B cell (primary cell): ENCODE results near the gene RBM11. TPM values are rescaled to one million over a fixed set of nuclear protein-coding genes. Genes with fewer than 3 reads are reported as not detected.

Source experiments
- ATAC-seq: fragments of 200-7000 bp; cut with Tn5 transposase; one replicate; pipeline ENCODE4 v1.10.0; 2021; ENCODE audit warnings: low read depth, mild to moderate bottlenecking, moderate number of reproducible peaks, moderate library complexity
- CTCF ChIA-PET: fragments of 350-600 bp; sonication (Branson Sonifier 250); formaldehyde crosslinking; loops from one replicate; lab custom pipeline; 2021; ENCODE audit warnings: antibody characterized with exemption, inconsistent platforms; lab: Charles Lee
- POLR2A ChIA-PET: fragments of 350-600 bp; sonication (Branson Sonifier 250); formaldehyde crosslinking; loops from one replicate; lab custom pipeline; 2021; ENCODE audit warnings: antibody characterized with exemption; lab: Charles Lee
- DNase-seq: peaks from one replicate; pipeline ENCODE4 v3.0.0; 2013
- H2AFZ ChIP-seq: 2 replicates; pipeline ENCODE4 v1.6.1; 2012; ENCODE audit warnings: mild to moderate bottlenecking, low read depth, low read length; ENCODE audit not compliant: insufficient read depth, poor library complexity, severe bottlenecking
- H3K27ac ChIP-seq, 2 donors: 1 replicate in 1 of 2; 2 replicates in 1 of 2; pipeline ENCODE4 v1.5.1; 2012 to 2013; ENCODE audit warnings: low read length in 2 of 2, mild to moderate bottlenecking in 2 of 2, moderate library complexity in 1 of 2
- H3K27me3 ChIP-seq, 4 experiments: fragments of 200-600 bp in 1 of 4; sonication (generic) in 1 of 4; replicated peaks in 1 of 4; 1 replicate in 2 of 4; 2 replicates in 2 of 4; pipeline versions ENCODE4 v1.6.1 to v1.7.0; 2013 to 2016; ENCODE audit warnings: low read length in 3 of 4, mild to moderate bottlenecking in 2 of 4, mixed read lengths in 1 of 4, moderate library complexity in 1 of 4; ENCODE audit not compliant: insufficient read depth in 4 of 4, control insufficient read depth in 3 of 4; ENCODE audit errors: control extremely low read depth in 1 of 4
- H3K36me3 ChIP-seq, 2 experiments: replicated peaks in 1 of 2; 1 replicate in 1 of 2; 2 replicates in 1 of 2; pipeline versions ENCODE4 v1.6.1 to v1.7.1; 2013; ENCODE audit warnings: low read length in 1 of 2; ENCODE audit not compliant: insufficient read depth in 2 of 2, control insufficient read depth in 1 of 2; ENCODE audit errors: control extremely low read depth in 1 of 2, extremely low read depth in 1 of 2
- H3K4me1 ChIP-seq, 2 donors: fragments of 200-600 bp in 1 of 2; sonication (generic) in 1 of 2; 1 replicate in 1 of 2; 2 replicates in 1 of 2; pipeline versions ENCODE4 v1.5.1 to v1.6.1; 2013 to 2017; ENCODE audit warnings: low read length in 2 of 2; ENCODE audit not compliant: control insufficient read depth in 2 of 2, insufficient read depth in 2 of 2
- H3K4me2 ChIP-seq: replicated peaks from 2 replicates; pipeline ENCODE3; 2012; ENCODE audit warnings: mild to moderate bottlenecking, low read depth, low read length; ENCODE audit not compliant: poor library complexity, severe bottlenecking
- H3K4me3 ChIP-seq, 5 experiments: fragments of 200-600 bp in 1 of 5; sonication (generic) in 1 of 5; 1 replicate in 3 of 5; 2 replicates in 2 of 5; pipeline versions ENCODE4 v1.5.1 to v1.7.0; 2011 to 2016; ENCODE audit warnings: low read length in 4 of 5, mild to moderate bottlenecking in 4 of 5, low read depth in 2 of 5, control low read depth in 1 of 5, moderate library complexity in 1 of 5; ENCODE audit not compliant: insufficient read depth in 1 of 5; ENCODE audit errors: control extremely low read depth in 1 of 5, extremely low read depth in 1 of 5
- H3K79me2 ChIP-seq: fragments of 200-600 bp; sonication (generic); one replicate; pipeline ENCODE4 v1.6.0; 2016; ENCODE audit warnings: low read length; ENCODE audit not compliant: control insufficient read depth, insufficient read depth
- H3K9ac ChIP-seq: fragments of 200-600 bp; sonication (generic); 2 replicates; pipeline ENCODE4 v1.6.1; 2017; ENCODE audit warnings: mild to moderate bottlenecking, low read length, moderate library complexity
- H3K9me3 ChIP-seq, 3 donors: one replicate each; pipeline versions ENCODE4 v1.6.1 to v1.7.1; 2013; ENCODE audit warnings: low read length in 2 of 3; ENCODE audit not compliant: control insufficient read depth in 2 of 3, insufficient read depth in 1 of 3; ENCODE audit errors: control extremely low read depth in 1 of 3
- H4K20me1 ChIP-seq: 2 replicates; pipeline ENCODE4 v1.6.0; 2012; ENCODE audit warnings: mild to moderate bottlenecking, low read length; ENCODE audit not compliant: insufficient read depth, control insufficient read depth, poor library complexity, severe bottlenecking
- H3K27ac Mint-ChIP-seq: one replicate; pipeline ENCODE4 v1.8.0; 2021; ENCODE audit warnings: mixed read lengths
- H3K27me3 Mint-ChIP-seq: one replicate; pipeline ENCODE4 v1.8.0; 2021; ENCODE audit warnings: mixed read lengths
- H3K4me1 Mint-ChIP-seq: one replicate; pipeline ENCODE4 v1.8.0; 2021; ENCODE audit warnings: mixed read lengths
- H3K4me3 Mint-ChIP-seq: one replicate; pipeline ENCODE4 v1.8.0; 2021; ENCODE audit warnings: mixed read lengths
- H3K9me3 Mint-ChIP-seq: one replicate; pipeline ENCODE4 v1.8.0; 2022; ENCODE audit warnings: mixed read lengths; ENCODE audit not compliant: insufficient read depth
- CTCF ChIP-seq: fragments of 200-600 bp; IDR thresholded peaks from one replicate; pipeline ENCODE4 v1.8.0; 2022; ENCODE audit warnings: antibody characterized with exemption, mild to moderate bottlenecking
- EZH2 ChIP-seq: IDR thresholded peaks from 2 replicates; pipeline ENCODE4 v1.6.1; 2012; ENCODE audit warnings: borderline replicate concordance, low read depth, mild to moderate bottlenecking, moderate library complexity, low read length; ENCODE audit not compliant: insufficient read depth, poor library complexity, severe bottlenecking
- WGBS: methylation state at CpG from one replicate; pipeline ENCODE4 v1.1.5; 2013; ENCODE audit warnings: missing lambda C conversion rate; ENCODE audit not compliant: insufficient coverage; 5-methylcytosine and 5-hydroxymethylcytosine counted together
- intact Hi-C: fragments of 100-400 bp; cut with micrococcal nuclease; formaldehyde crosslinking; loops from one replicate; pipeline ENCODE4 v1.10.0; 2022
- polyA plus RNA-seq: library from polyadenylated mRNA; depleted of rRNA; stranded (reverse); fragments of >200 nt; gene quantifications from 2 replicates; pipeline ENCODE4 v1.2.3, GENCODE V29; 2012
- total RNA-seq, 2 donors: library from RNA; stranded (reverse); fragments of 120-200 nt in 1 of 2; gene quantifications; 1 replicate in 1 of 2; 2 replicates in 1 of 2; pipeline versions ENCODE4 v1.2.3 to v1.2.4, GENCODE V29; 2013 to 2022

Gene RBM11
- total and polyA plus RNA-seq, 2 donors (not counting 1 experiment from before 2014, with no cell fraction given): 3.4 to 3.8 TPM

DNA sequence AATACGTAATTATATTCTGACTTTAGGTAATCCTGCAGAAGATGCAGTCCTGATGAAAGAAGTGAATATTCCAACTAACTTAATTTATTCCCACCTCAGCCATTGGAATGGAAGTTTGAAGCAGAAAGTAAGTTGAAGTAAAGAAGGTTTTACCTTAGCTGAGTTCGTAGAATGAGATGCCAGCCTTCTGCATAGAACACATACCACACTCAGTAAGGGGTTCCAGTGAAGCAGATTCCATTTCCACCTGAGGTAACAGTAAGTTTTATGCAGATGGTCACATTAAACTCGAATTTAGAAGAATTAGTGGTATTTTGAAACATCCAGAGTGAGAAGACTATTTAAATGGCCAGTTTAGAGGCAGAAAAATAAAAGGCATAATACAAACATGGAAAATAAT lies 20.2 kb downstream of the RBM11 start:
- Histone ChIP-seq H3K4me2 (no peak overlapping the region), H3K9me3 (no peaks in the 10 kb centered on the region), H2AFZ (no peak overlapping the region), H3K36me3 (no peaks in the 10 kb centered on the region), H3K27me3 (peaks cover 0 to 4% (median 0%) of the 10 kb centered on the region in 4 experiments), H4K20me1 (no peaks in the 10 kb centered on the region), H3K9ac (no peak overlapping the region), H3K4me1 (no peaks in the 10 kb centered on the region), H3K4me3 (no peak overlapping the region), H3K27ac (no peak overlapping the region), H3K79me2 (no peaks in the 10 kb centered on the region)
- no peak overlapping the region for H3K4me3 Mint-ChIP-seq
- WGBS: no CpG with 5 or more reads among the region's 3 CpGs
- peaks cover 9% of the 10 kb centered on the region for H3K27me3 Mint-ChIP-seq
- TF ChIP-seq CTCF (no peak), EZH2 (no peak)
- ATAC-seq: no peak
- H3K9me3 Mint-ChIP-seq: no peaks in the 10 kb centered on the region
- H3K4me1 Mint-ChIP-seq: peaks cover 4% of the 10 kb centered on the region
- intact Hi-C loops: no loop called here
- no peak for DNase-seq
- CTCF ChIA-PET: no interaction called here
- H3K27ac Mint-ChIP-seq: no peak overlapping the region
- POLR2A ChIA-PET: no interaction called here

GRCh38 chr21:14239281-14239680 lies 23.3 kb downstream of the RBM11 start:
- CTCF ChIA-PET: interaction anchor here (1.5 kb wide), 1 partner anchor 14 kb away, joined by 4 read pairs; no protein-coding TSS in a partner anchor
- H3K27me3 Mint-ChIP-seq: peaks cover 6% of the 10 kb centered on the region
- no peaks in the 10 kb centered on the region for H3K9me3 Mint-ChIP-seq
- H3K4me1 Mint-ChIP-seq: peaks cover 8% of the 10 kb centered on the region
- Histone ChIP-seq H3K9me3 (no peaks in the 10 kb centered on the region), H3K4me1 (no peaks in the 10 kb centered on the region), H3K9ac (no peak overlapping the region), H3K36me3 (no peaks in the 10 kb centered on the region), H3K4me2 (no peak overlapping the region), H4K20me1 (no peaks in the 10 kb centered on the region), H3K79me2 (no peaks in the 10 kb centered on the region), H3K27ac (no peak overlapping the region), H2AFZ (no peak overlapping the region), H3K27me3 (peaks cover 0 to 2% (median 0%) of the 10 kb centered on the region in 4 experiments), H3K4me3 (no peak overlapping the region)
- no peak for ATAC-seq
- POLR2A ChIA-PET: no interaction called here
- no peak for DNase-seq
- TF ChIP-seq CTCF: no peak
- TF ChIP-seq EZH2: no peak
- no peak overlapping the region for H3K27ac Mint-ChIP-seq
- intact Hi-C loops: no loop called here
- WGBS: no CpG with 5 or more reads among the region's 2 CpGs
- no peak overlapping the region for H3K4me3 Mint-ChIP-seq
